Parathyroid adenoma (tissue), 2 donors: ENCODE data around the gene EXOSC5.
"Not testable (repeated sequence)": the region's sequence is repeated elsewhere in the genome, so short reads cannot be mapped to it uniquely, and the experiment has no call there.

ENCODE experiments used
- H2AFZ ChIP-seq: fragments of 300-600 bp; sonication (generic); one replicate; pipeline ENCODE4 v1.7.0; 2017; ENCODE audit warnings: antibody characterized with exemption, mild to moderate bottlenecking
- H3K27ac ChIP-seq: fragments of 300-600 bp; sonication (generic); one replicate; pipeline ENCODE4 v1.7.0; 2017
- H3K27me3 ChIP-seq: fragments of 300-600 bp; sonication (generic); one replicate; pipeline ENCODE4 v1.7.0; 2017; ENCODE audit warnings: low read length; ENCODE audit not compliant: control insufficient read depth, insufficient read depth
- H3K36me3 ChIP-seq: fragments of 300-600 bp; sonication (generic); one replicate; pipeline ENCODE4 v1.7.0; 2017; ENCODE audit warnings: low read length; ENCODE audit not compliant: control insufficient read depth, insufficient read depth
- H3K4me1 ChIP-seq: fragments of 300-600 bp; sonication (generic); one replicate; pipeline ENCODE4 v1.7.0; 2017; ENCODE audit warnings: control low read depth
- H3K4me2 ChIP-seq: fragments of 300-600 bp; sonication (generic); one replicate; pipeline ENCODE4 v1.7.0; 2017; ENCODE audit warnings: low read length
- H3K4me3 ChIP-seq: fragments of 300-600 bp; sonication (generic); one replicate; pipeline ENCODE4 v1.7.0; 2017; ENCODE audit warnings: low read depth, low read length
- H3K79me2 ChIP-seq: fragments of 300-600 bp; sonication (generic); one replicate; pipeline ENCODE4 v1.7.0; 2017; ENCODE audit warnings: control low read depth
- H3K9ac ChIP-seq: fragments of 300-600 bp; sonication (generic); one replicate; pipeline ENCODE4 v1.7.0; 2017; ENCODE audit warnings: mild to moderate bottlenecking
- H3K9me3 ChIP-seq: fragments of 300-600 bp; sonication (generic); one replicate; pipeline ENCODE4 v1.7.0; 2017; ENCODE audit warnings: low read length; ENCODE audit not compliant: control insufficient read depth
- CTCF ChIP-seq: fragments of 300-600 bp; sonication (generic); IDR thresholded peaks from one replicate; pipeline ENCODE4 v1.7.0; 2017; ENCODE audit warnings: antibody characterized with exemption, mild to moderate bottlenecking
- donor health status: primary hyperparathyroidism.

EXOSC5 gene

GRCh38 chr19:41352609-41353465 is 44.3 kb downstream of the EXOSC5 start:
- no peaks in the 10 kb centered on the region for H3K4me1 ChIP-seq
- no peaks in the 10 kb centered on the region for H3K27me3 ChIP-seq
- H3K9ac ChIP-seq, result no peak overlapping the region

DNA sequence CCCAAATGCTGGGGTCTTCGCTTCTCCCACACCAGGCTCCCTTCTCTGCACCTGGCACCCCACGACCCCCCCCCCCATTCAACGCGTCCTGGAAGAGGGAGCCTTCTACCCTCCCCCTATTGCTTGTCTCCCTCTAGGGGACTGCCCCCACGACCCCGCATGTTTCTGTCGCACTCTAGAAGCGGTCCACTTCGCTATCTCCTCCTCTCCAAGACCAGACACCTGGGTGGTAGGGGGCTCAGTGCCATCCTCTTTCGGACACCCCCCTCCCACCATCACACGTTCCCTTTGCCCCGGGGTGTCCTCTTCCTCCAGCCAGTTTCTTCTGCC is 44.9 kb downstream of the EXOSC5 start:
- Histone ChIP-seq H3K4me1 (no peaks in the 10 kb centered on the region), H3K27me3 (no peaks in the 10 kb centered on the region), H3K79me2 (no peaks in the 10 kb centered on the region), H3K4me3 (peak overlapping the region; percentile 77), H2AFZ (peak overlapping the region; percentile 73), H3K36me3 (no peaks in the 10 kb centered on the region), H3K27ac (no peak overlapping the region), H3K4me2 (peak overlapping the region; percentile 97), H3K9ac (no peak overlapping the region), H3K9me3 (no peaks in the 10 kb centered on the region)
- no peak for TF ChIP-seq CTCF

More at GRCh38 chr19:41352609-41353465, 44.3 kb downstream of the EXOSC5 start:
- Histone ChIP-seq H3K9me3 (no peaks in the 10 kb centered on the region), H3K79me2 (no peaks in the 10 kb centered on the region), H3K36me3 (no peaks in the 10 kb centered on the region), H3K4me2 (peak overlapping the region; percentile 97), H3K4me3 (peak overlapping the region; percentile 77), H3K27ac (no peak overlapping the region), H2AFZ (peak overlapping the region; percentile 65)
- peak; percentile 47 for TF ChIP-seq CTCF

- Histone ChIP-seq H3K4me2 (peak overlapping the region; percentile 97), H3K36me3 (no peaks in the 10 kb centered on the region), H3K27me3 (no peaks in the 10 kb centered on the region), H3K27ac (peak overlapping the region; percentile 19), H3K4me1 (no peaks in the 10 kb centered on the region), H2AFZ (peak overlapping the region; percentile 73), H3K79me2 (no peaks in the 10 kb centered on the region), H3K9ac (no peak overlapping the region), H3K9me3 (no peaks in the 10 kb centered on the region), H3K4me3 (peak overlapping the region; percentile 77)
- TF ChIP-seq CTCF, result no peak
Observed at GRCh38 chr19:41351339-41352245, 45.6 kb downstream of the EXOSC5 start.

DNA sequence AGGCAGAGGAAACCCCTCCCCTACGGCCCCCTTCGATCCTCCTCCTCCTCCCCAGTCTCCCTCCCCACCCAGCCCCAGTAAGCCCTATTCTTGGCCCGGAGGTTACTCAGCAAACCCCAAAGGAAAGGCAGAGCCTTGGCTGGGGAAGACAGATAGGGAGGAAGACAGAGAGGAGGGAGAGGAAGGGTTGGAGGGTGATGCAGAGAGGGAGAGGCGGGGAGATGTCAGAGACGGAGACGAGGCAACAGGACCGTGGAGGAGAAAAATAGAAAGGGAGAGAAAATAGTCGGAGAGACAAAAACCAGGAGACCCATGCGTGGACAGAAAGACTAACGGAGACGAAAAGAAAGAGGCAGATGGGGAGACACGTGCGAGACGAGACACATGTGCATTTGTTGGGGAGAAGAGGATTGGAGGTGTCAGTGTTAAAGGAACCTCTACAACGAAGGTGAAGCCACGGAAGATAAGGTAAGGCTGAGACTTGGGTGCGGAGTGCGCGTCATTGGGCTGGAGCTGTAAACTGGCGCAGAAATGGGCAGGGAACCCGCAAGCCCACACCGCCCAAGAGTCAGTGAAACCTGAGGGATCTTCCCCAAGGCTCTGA is 46.3 kb downstream of the EXOSC5 start:
- no peaks in the 10 kb centered on the region for H3K4me1 ChIP-seq
- TF ChIP-seq CTCF, result no peak
- peak overlapping the region; percentile 97 for H3K4me2 ChIP-seq
- H2AFZ ChIP-seq, result peak overlapping the region; percentile 73
- H3K79me2 ChIP-seq, result no peaks in the 10 kb centered on the region
- H3K27me3 ChIP-seq, result no peaks in the 10 kb centered on the region
- no peaks in the 10 kb centered on the region for H3K36me3 ChIP-seq
- peak overlapping the region; percentile 19 for H3K27ac ChIP-seq
- H3K9me3 ChIP-seq, result no peaks in the 10 kb centered on the region
- H3K4me3 ChIP-seq, result peak overlapping the region; percentile 77
- no peak overlapping the region for H3K9ac ChIP-seq

DNA sequence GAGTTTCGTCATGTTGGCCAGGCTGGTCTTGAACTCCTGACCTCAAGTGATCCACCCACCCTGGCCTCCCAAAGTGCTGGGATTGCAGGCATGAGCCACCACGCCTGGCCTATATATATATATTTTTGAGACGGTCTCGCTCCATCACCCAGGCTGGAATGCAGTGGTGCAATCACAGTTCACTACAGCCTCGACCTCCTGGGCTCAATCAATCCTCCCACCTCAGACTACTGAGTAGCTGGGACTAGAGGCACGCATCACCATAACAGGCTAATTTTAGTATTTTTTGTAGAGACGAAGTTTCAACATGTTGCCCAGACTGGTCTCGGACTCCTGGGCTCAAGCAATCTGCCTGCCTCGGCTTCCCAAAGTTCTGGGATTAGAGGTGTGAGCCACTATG is 50.2 kb downstream of the EXOSC5 start:
- H3K9me3 ChIP-seq, H3K79me2 ChIP-seq, H3K4me3 ChIP-seq, H3K36me3 ChIP-seq, H3K27ac ChIP-seq, H3K4me1 ChIP-seq, H3K4me2 ChIP-seq, H2AFZ ChIP-seq, H3K27me3 ChIP-seq, H3K9ac ChIP-seq: not testable (repeated sequence)
